Amniotic epithelial cell (primary cell): Measurements from ENCODE around the gene ZFP92.
"Not testable (repeated sequence)": the region's sequence is repeated elsewhere in the genome, so short reads cannot be mapped to it uniquely, and the experiment has no call there.

Experiments used
- DNase-seq: peaks from one replicate; pipeline ENCODE4 v3.0.0-alpha.2; 2010; ENCODE audit warnings: low read depth

Gene ZFP92

GRCh38 chrX:153386097-153386496 lies 25.2 kb upstream of the ZFP92 start:
- DNase-seq: no peak

GRCh38 chrX:153387345-153387744 lies 23.9 kb upstream of the ZFP92 start:
- no peak for DNase-seq

GRCh38 chrX:153387987-153388721 lies 23.1 kb upstream of the ZFP92 start:
- no peak for DNase-seq

- no peak for DNase-seq
Observed at GRCh38 chrX:153388722-153389459, 22.4 kb upstream of the ZFP92 start.

- not testable (repeated sequence) for DNase-seq
Observed at GRCh38 chrX:153389460-153389768, 21.9 kb upstream of the ZFP92 start.

- no peak for DNase-seq
Observed at GRCh38 chrX:153392642-153393321, 18.5 kb upstream of the ZFP92 start.

- no peak for DNase-seq
Observed at GRCh38 chrX:153394612-153395011, 16.7 kb upstream of the ZFP92 start.

GRCh38 chrX:153395613-153396319 lies 15.5 kb upstream of the ZFP92 start:
- no peak for DNase-seq

GRCh38 chrX:153396320-153397195 lies 14.7 kb upstream of the ZFP92 start:
- DNase-seq: no peak

- no peak for DNase-seq
Observed at GRCh38 chrX:153397256-153397960, 13.9 kb upstream of the ZFP92 start.

GRCh38 chrX:153398275-153398960 lies 12.9 kb upstream of the ZFP92 start:
- DNase-seq: no peak

- DNase-seq: no peak
Observed at GRCh38 chrX:153400146-153401132, 10.8 kb upstream of the ZFP92 start.

GRCh38 chrX:153401133-153401764 lies 10.0 kb upstream of the ZFP92 start, which contains the start of gene PNMA6E:
Gene PNMA6E, minus strand, starts transcription at chrX:153401350. Its CDS starts 2,501 bp downstream, at chrX:153398849.
- no peak for DNase-seq

- DNase-seq: not testable (repeated sequence)
Observed at GRCh38 chrX:153404333-153404732, 6.9 kb upstream of the ZFP92 start.

GRCh38 chrX:153405426-153405825 lies 5.8 kb upstream of the ZFP92 start:
- DNase-seq: no peak

GRCh38 chrX:153406011-153406410 lies 5.3 kb upstream of the ZFP92 start:
- no peak for DNase-seq

- no peak for DNase-seq
Observed at GRCh38 chrX:153406903-153407302, 4.4 kb upstream of the ZFP92 start.

GRCh38 chrX:153407736-153408135 lies 3.5 kb upstream of the ZFP92 start:
- DNase-seq: no peak
